ENCODE data around the gene BBS7.

BBS7 gene

GRCh38 chr4:121822796-121823504 lies 47.3 kb downstream of the BBS7 start:
- DNase-seq (ENCODE audit: low read depth, low spot score): no peak
- Histone ChIP-seq H3K27ac (peak overlapping the region; percentile 63), H3K9ac (ENCODE audit: insufficient read length) (peak overlapping the region; percentile 87), H3K4me3 (peak overlapping the region; percentile 89), H3K36me3 (ENCODE audit: insufficient read depth, low read length) (peaks cover 46% of the 10 kb centered on the region), H3K9me3 (ENCODE audit: low read depth, low read length) (no peaks in the 10 kb centered on the region)
- TF ChIP-seq FOXP2 (optimal IDR thresholded peaks at IDR 0.05; ENCODE audit: control extremely low read depth, extremely low read length, insufficient read depth) (no peak), POLR2AphosphoS5 (IDR thresholded peaks at IDR 0.05; ENCODE audit: borderline replicate concordance, low read depth, low read length) (peak; percentile 29; the same call in 1 of the 2 replicates)

- Histone ChIP-seq H3K9ac (ENCODE audit: insufficient read length) (peak overlapping the region; percentile 87), H3K9me3 (ENCODE audit: low read depth, low read length) (no peaks in the 10 kb centered on the region), H3K27ac (no peak overlapping the region), H3K36me3 (ENCODE audit: insufficient read depth, low read length) (peaks cover 55% of the 10 kb centered on the region), H3K4me3 (peak overlapping the region; percentile 89)
- no peak for DNase-seq (ENCODE audit: low read depth, low spot score)
- TF ChIP-seq FOXP2 (optimal IDR thresholded peaks at IDR 0.05; ENCODE audit: control extremely low read depth, extremely low read length, insufficient read depth) (no peak), POLR2AphosphoS5 (IDR thresholded peaks at IDR 0.05; ENCODE audit: borderline replicate concordance, low read depth, low read length) (no peak), EZH2 (IDR thresholded peaks at IDR 0.05) (no peak)
Observed at GRCh38 chr4:121822047-121822446, 48.2 kb downstream of the BBS7 start.

- H3K36me3 ChIP-seq (ENCODE audit: insufficient read depth, low read length): peaks cover 81% of the 10 kb centered on the region
- no peak overlapping the region for H3K9ac ChIP-seq (ENCODE audit: insufficient read length)
- no peak overlapping the region for H3K4me3 ChIP-seq
- H3K9me3 ChIP-seq (ENCODE audit: low read depth, low read length): no peaks in the 10 kb centered on the region
- DNase-seq (ENCODE audit: low read depth, low spot score): no peak
- H3K27ac ChIP-seq: 0 out of 2 replicates have a peak overlapping the region, but pooled peaks have one; percentile 1
- TF ChIP-seq FOXP2 (optimal IDR thresholded peaks at IDR 0.05; ENCODE audit: control extremely low read depth, extremely low read length, insufficient read depth) (no peak), POLR2AphosphoS5 (IDR thresholded peaks at IDR 0.05; ENCODE audit: borderline replicate concordance, low read depth, low read length) (no peak), EZH2 (IDR thresholded peaks at IDR 0.05) (no peak)
Observed at GRCh38 chr4:121819216-121819965, 50.9 kb downstream of the BBS7 start.

- no peak for TF ChIP-seq EZH2 (IDR thresholded peaks at IDR 0.05)
- TF ChIP-seq FOXP2 (optimal IDR thresholded peaks at IDR 0.05; ENCODE audit: control extremely low read depth, extremely low read length, insufficient read depth): no peak
- TF ChIP-seq POLR2AphosphoS5 (IDR thresholded peaks at IDR 0.05; ENCODE audit: borderline replicate concordance, low read depth, low read length): no peak
- Histone ChIP-seq H3K9me3 (ENCODE audit: low read depth, low read length) (no peaks in the 10 kb centered on the region), H3K36me3 (ENCODE audit: insufficient read depth, low read length) (peaks cover 91% of the 10 kb centered on the region), H3K9ac (ENCODE audit: insufficient read length) (no peak overlapping the region), H3K4me3 (no peak overlapping the region), H3K27ac (no peak overlapping the region)
- DNase-seq (ENCODE audit: low read depth, low spot score): no peak
Observed at GRCh38 chr4:121818215-121818614, 52.1 kb downstream of the BBS7 start.

- Histone ChIP-seq H3K4me3 (no peak overlapping the region), H3K9ac (ENCODE audit: insufficient read length) (no peak overlapping the region), H3K9me3 (ENCODE audit: low read depth, low read length) (no peaks in the 10 kb centered on the region), H3K27ac (peak overlapping the region; percentile 33; the same call in 1 of the 2 replicates), H3K36me3 (ENCODE audit: insufficient read depth, low read length) (peaks cover 96% of the 10 kb centered on the region)
- DNase-seq (ENCODE audit: low read depth, low spot score): no peak
- TF ChIP-seq EZH2 (IDR thresholded peaks at IDR 0.05) (no peak), FOXP2 (optimal IDR thresholded peaks at IDR 0.05; ENCODE audit: control extremely low read depth, extremely low read length, insufficient read depth) (no peak), POLR2AphosphoS5 (IDR thresholded peaks at IDR 0.05; ENCODE audit: borderline replicate concordance, low read depth, low read length) (no peak; the same call in 1 of the 2 replicates)
Observed at GRCh38 chr4:121817701-121818100, 52.6 kb downstream of the BBS7 start.

- no peak overlapping the region for H3K9ac ChIP-seq (ENCODE audit: insufficient read length)
- H3K9me3 ChIP-seq (ENCODE audit: low read depth, low read length): no peaks in the 10 kb centered on the region
- no peak for DNase-seq (ENCODE audit: low read depth, low spot score)
- H3K27ac ChIP-seq: peak overlapping the region; percentile 33
- peaks cover 98% of the 10 kb centered on the region for H3K36me3 ChIP-seq (ENCODE audit: insufficient read depth, low read length)
- no peak overlapping the region for H3K4me3 ChIP-seq
- TF ChIP-seq EZH2 (IDR thresholded peaks at IDR 0.05) (no peak), POLR2AphosphoS5 (IDR thresholded peaks at IDR 0.05; ENCODE audit: borderline replicate concordance, low read depth, low read length) (no peak)
Observed at GRCh38 chr4:121817006-121817405, 53.3 kb downstream of the BBS7 start.

- peaks cover 95% of the 10 kb centered on the region for H3K36me3 ChIP-seq (ENCODE audit: insufficient read depth, low read length)
Observed at GRCh38 chr4:121814756-121815155, 55.5 kb downstream of the BBS7 start.

GRCh38 chr4:121811122-121811521 lies 59.2 kb downstream of the BBS7 start:
- H3K9me3 ChIP-seq (ENCODE audit: low read depth, low read length): no peaks in the 10 kb centered on the region
- H3K9ac ChIP-seq (ENCODE audit: insufficient read length): no peak overlapping the region
- TF ChIP-seq EZH2 (IDR thresholded peaks at IDR 0.05): no peak
- no peak for TF ChIP-seq FOXP2 (optimal IDR thresholded peaks at IDR 0.05; ENCODE audit: control extremely low read depth, extremely low read length, insufficient read depth)
- no peak for TF ChIP-seq POLR2AphosphoS5 (IDR thresholded peaks at IDR 0.05; ENCODE audit: borderline replicate concordance, low read depth, low read length)
- no peak overlapping the region for H3K4me3 ChIP-seq
- H3K36me3 ChIP-seq (ENCODE audit: insufficient read depth, low read length): peaks cover 94% of the 10 kb centered on the region
- no peak overlapping the region for H3K27ac ChIP-seq
- no peak for DNase-seq (ENCODE audit: low read depth, low spot score)

More at GRCh38 chr4:121814756-121815155, 55.5 kb downstream of the BBS7 start:
- Histone ChIP-seq H3K4me3 (no peak overlapping the region), H3K9me3 (ENCODE audit: low read depth, low read length) (no peaks in the 10 kb centered on the region), H3K9ac (ENCODE audit: insufficient read length) (no peak overlapping the region), H3K27ac (no peak overlapping the region)
- no peak for TF ChIP-seq EZH2 (IDR thresholded peaks at IDR 0.05)
- no peak for TF ChIP-seq FOXP2 (optimal IDR thresholded peaks at IDR 0.05; ENCODE audit: control extremely low read depth, extremely low read length, insufficient read depth)
- TF ChIP-seq POLR2AphosphoS5 (IDR thresholded peaks at IDR 0.05; ENCODE audit: borderline replicate concordance, low read depth, low read length): no peak
- no peak for DNase-seq (ENCODE audit: low read depth, low spot score)
